Inflammatory macrophage treated with lipopolysaccharide for 4 hours (primary cell): ENCODE data around the gene ARL4C.
A peak's percentile ranks its signal among the peaks of the same experiment; 100 is the strongest.
"Not testable (repeated sequence)": the region's sequence is repeated elsewhere in the genome, so short reads cannot be mapped to it uniquely, and the experiment has no call there.

ENCODE experiments used
- DNase-seq: peaks from one replicate; pipeline ENCODE4 v3.0.0-alpha.2; 2020

ARL4C gene

DNA sequence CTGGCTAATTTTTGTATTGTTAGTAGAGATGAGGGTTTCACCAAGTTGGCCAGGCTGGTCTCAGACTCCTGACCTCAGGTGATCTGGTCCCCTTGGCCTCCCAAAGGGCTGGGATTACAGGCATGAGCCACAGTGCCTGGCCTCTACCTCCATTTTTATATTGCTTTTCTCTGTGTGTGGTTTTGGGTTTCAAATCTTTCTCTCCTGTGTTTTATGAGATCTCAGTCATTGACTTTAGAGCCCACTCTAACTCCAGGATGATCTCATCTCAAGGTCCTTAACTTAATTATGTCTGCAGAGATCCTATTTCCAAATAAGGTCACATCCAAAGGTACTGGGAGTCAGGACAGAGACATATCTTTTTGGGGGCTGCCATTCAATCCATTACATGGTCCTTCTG, 24.7 kb downstream of the ARL4C start:
- no peak for DNase-seq

DNA sequence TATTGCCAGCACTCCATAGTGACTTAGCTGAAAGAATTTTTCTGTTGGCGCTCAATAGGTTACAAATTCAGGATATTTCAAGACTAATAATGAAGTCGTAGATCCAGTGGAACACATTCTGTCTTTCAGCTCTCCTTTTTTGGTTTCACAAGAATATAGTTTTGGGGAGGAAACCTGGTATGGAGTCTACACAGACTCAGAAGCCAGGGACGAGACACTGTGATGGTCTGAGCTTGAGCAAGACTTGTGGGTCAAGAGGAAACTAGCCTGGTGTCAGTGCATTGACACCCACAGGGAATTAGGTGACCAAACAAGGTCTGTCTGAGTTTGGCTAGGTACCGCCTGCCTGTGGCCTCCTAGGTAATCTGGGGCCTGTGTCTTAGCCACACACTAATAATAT, 26.9 kb downstream of the ARL4C start:
- DNase-seq, result no peak

DNA sequence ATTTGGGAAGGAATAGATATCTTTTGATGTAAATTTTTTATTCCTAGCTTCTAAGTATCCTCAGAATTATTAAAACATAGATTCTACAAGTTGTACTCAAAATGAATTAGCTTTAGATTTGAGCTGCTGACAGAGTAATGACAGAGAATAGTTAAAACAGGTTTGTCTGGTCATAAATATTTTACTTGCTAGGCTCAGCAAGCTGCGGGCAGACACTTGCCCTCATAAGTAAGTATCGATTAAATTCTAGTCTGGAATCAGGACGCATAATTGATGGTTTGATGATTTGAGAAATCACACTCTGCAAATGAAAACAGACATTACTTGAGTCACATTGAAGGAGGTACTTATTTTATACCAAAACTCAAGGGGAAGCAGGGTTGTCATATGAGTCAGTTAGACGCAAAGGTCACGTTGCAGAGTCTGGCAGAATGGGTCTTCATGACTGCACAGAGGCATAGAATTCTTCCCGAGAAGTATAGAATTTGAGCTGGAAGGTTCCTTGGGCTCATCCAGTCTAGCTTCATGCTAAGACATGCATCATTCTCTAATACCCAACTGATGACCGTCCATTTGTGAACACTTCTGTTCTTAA, 27.5 kb downstream of the ARL4C start:
- no peak for DNase-seq

DNA sequence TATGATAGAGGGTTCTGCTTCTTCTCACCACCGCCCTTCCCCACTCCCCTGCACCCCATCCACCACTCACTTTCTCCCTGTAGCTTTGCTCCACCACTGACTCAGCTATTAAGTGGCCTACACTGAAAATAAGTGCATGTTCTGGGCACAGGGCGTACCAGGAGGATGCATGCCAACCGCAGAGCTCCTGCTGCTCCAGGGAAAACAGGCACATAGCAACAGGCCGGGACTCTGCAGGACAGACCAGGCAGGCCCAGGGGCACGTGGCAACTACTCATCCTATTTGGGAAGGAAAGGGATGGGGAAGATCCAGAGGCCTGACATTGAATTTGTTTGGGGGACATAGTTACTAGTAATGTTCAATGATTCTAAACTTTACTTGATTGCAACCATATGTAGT, 28.4 kb downstream of the ARL4C start:
- no peak for DNase-seq

DNA sequence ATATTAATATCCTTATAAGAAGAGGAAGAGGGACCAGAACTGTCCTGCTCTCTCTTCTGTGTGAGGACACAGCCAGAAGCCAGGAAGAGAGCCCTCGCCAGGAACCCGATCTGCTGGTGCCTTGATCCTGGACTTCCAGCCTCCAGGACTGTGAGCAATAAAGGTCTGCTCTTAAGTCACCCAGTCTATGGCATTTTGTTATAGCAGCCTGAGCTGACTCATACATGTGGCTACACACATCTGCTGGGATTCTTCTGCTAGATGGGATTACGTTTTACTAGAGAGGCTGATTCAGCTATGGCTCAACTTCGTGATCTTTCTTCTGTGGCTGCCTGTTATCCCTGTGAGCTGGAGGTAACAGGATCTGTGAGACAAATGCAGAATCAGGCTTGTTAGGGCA, 29.6 kb downstream of the ARL4C start:
- DNase-seq, result no peak

DNA sequence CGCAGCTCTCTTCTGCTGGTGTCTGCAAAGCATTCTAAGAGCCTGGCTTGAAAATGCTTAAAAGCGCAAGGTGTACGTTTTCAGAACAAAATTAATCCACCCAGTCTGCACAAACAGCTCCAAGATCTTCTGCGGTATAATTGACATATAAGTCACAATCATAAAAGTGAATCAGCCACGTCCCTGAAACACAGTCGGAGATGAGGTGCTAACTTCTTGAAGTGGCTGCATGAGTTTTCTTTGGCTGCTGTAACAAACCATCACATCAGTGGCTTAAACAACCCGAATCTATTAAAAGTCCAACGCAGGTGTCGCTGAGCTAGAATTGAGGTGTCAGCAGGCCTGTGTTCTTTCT, 32.6 kb downstream of the ARL4C start:
- no peak for DNase-seq

DNA sequence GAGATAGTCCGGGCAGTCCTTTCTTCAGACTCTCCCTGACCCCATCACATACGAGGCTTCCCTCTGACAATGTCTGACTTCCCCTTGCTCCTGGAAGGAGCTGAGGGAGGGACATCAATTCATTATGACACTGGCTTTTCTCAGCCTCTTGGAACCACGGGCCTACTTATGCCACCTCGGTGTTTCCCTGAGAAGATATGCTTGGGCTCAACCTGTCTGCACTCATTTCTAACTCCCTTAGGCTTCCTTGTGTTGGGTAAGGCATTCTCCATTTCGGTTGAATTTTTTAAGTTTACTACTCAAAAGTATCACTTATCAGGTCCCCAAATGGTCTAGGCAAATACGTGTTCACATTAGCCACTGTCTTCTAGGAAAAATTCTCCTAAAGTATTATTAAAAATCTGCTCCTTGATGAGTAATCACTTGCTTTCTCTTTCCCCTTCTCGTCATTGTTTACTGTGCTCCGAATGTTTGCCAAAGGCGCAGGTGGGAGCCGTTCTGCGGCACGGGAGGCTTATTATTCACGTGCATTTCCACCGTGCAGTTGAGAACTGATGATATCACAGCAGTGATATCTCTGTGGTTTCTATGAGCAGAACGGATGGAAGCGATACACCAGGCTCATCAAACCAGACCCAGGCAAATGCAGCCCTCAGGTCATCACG, 33.1 kb downstream of the ARL4C start:
- no peak for DNase-seq

DNA sequence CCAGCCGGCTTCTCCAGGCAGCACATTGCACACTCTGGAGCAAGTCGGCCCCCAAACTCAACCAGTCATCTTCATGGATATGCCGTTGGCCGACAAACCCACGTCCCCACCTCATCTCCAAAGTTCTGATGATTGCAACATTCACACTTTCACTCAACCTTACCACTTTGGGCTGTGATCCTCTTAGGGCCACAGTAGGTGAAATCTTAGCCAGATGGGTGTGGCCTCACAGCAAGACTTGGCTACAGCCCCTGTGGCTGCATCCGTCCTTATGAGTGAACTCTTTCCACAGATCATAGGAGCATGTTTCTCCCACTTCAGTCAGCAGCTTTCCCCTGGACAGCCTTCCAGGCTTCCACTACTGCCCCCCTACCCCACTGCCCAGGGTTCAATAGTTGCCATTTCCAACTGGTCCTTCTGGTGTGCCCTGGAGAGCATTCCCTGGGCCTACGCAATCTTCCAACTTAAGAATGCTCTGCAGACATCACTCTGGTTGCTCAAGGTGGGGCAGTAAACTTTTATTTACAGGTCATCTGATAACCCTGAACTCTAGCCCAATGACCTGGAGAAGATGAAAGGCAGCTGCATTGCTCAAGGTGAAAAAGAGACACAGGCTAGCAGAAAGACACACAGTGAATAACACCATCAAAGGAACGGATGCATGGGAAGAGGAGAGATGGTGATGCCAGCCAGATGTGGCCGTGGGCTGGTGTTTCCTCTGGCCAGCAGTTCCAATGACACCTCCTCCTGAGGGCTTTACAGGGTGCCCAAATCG, 34.5 kb downstream of the ARL4C start:
- DNase-seq, result no peak

DNA sequence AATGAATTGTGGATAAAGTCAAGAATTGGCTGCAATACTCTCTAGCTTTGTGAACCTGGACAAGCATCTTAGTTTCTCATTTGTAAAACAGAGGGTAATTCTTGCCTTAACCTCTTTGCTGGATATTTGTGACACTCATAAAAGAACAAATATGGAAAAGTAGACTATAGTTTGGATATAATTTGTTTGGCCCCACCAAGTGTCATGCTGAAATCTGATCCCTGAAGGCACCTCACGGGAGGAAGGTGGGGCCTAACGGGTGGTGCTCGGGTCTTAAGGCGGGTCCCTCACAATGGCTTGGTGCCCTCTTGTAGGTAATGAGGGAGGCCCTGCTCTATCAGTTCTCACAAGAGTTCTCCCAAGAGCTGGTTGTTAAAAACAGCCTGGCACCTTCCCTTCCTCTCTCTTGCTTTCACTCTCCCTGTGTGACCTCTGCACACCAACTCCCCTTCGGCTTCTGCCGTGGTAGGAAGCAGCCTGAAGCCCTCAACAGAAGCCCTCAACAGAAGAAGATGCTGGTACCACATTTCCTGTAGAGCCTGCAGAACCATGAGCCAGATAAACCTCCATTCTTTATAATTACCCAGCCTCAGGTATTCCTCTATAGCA, 37.4 kb downstream of the ARL4C start:
- DNase-seq, result no peak

DNA sequence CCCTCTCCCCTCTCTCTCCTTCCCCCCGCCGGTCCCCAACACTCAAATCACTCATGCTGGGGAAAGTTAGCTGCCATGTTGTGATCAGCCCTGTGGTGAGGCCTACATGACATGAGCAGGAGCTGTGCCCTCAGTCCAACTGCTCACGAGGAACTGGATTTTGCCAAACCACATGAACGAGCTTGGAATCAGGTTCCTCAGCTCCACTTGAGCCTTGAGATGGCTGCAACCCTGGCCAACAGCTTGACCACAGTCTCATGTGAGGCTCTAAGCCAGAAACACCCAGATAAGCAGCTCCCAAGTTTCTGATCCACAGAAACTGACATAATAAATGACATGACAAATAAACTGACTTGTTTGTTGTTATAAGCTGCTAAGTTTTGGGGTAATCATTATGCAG, 38.4 kb downstream of the ARL4C start:
- no peak for DNase-seq

DNA sequence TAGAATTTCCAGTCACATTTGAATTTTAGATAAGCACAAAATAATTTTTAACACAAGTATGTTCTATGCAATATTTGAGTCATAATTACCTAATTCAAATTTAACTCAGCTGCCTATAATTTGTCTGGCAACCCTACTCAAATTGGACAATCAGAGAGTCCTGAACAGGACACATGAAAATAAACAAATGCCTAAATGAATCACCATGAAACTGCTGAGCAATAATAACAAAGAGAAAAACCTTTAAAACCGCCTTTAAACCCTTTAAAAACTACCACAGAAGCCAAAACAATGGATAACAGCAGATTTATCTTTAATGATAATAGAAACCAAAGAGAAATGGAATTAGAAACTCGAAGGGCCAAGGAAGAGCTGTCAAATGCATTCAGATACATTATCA, 39.5 kb downstream of the ARL4C start:
- DNase-seq, result no peak

DNA sequence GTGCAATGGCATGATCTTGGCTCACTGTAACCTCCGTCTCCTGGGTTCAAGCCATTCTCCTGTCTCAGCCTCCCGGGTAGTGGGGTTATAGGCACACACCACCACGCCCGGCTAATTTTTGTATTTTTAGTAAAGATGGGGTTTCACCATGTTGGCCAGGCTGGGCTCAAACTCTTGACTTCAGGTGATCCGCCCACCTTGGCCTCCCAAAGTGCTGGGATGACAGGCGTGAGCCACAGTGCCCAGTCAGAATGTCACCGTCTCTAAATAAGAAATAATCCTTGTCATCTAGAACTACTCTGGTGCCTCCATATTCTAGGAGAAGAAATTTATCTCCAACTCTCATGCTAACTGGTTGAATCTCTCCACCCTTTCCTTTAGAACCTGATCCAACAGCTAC, 41.6 kb downstream of the ARL4C start:
- not testable (repeated sequence) for DNase-seq

DNA sequence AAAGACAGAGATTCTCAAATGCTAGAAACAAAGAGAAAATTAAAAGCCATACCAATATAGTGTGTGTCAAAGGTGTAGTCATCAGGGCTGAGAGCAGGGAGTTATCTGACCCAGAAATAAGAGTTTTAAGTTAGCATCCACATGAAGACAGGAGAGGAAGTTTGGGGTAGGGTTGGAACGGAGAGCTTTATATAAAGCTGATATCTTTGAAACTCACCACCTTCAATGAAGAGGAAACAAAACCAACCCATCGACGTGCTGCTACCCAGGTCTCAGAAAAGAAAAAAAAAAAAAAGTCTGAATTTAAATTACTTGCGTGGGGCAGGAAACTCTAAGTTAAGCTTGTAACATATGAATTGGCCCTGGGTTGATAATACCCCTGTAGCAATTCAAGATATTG, 42.4 kb downstream of the ARL4C start:
- DNase-seq, result no peak

DNA sequence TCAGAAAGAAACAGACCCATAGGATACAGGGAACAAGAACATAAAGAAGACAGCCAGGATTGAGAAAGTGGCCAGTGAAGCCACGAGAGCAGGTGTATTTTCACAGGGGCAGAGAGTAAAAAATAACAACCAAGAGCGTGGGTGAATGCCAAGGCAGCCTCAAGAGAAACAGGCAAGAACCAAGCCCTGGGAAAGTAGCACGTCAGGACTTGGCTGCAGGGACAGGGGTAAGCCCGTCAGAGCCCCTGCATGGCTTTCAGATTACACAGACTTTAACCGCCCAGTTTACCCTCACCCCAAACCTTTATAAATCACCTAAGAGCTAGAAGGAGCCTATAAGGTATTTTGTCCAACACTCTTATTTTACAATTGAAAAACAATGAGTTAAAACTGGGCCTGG, 43.7 kb downstream of the ARL4C start:
- no peak for DNase-seq

DNA sequence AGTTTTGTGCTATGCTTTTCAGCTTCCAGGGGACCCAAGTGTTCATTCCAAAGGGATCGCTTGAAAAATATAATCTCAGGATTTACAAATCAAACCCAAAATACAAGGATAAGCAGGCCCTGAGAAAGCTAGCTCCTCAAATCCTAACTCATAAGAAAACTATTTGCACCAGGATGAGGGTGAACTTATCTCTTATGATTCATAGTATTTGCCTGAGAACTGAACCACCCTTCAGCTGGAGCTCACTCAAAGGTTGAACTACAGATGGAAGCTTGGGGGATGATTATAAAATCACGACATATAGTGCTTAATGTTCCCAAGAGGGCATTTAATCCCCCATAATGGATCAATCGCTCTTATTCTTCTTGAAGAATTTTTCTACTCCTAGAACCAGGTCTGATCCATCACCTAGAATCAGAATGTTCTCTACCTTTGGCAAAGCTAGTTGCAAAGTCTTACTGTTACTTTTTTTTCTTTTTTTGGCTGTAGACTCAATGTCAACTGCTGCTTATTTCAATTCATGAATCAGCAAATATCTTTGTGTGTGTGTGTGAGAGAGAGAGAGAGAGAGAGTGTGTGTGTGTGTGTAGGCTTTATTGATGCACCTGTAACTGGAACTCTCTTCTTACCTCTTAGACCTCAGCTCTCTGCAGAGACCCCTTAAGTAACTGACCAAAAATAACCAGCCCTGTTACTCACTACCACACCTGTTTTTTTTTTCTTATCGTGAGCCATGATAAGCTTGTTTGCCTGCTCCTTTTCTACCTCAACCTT, 44.8 kb downstream of the ARL4C start:
- no peak for DNase-seq

DNA sequence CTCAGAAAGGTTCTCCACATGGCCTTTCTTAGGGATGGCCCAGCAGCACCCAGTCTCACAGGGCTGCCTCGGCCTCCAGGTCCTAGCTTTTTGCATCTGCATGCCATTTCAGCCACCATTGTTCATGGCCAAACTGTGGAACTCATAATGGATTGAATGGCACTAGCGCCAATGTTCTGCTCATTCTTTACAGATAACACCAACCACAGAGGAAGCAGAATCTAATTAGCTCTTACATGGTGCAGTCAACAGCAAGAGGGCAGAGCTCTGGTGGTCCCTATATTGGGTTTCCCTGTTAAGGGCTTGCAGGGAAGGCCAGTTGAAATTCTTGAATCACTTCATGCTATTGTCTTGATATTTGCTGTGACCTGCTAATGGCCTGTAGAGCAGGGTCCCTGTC, 45.6 kb downstream of the ARL4C start:
- DNase-seq, result no peak

DNA sequence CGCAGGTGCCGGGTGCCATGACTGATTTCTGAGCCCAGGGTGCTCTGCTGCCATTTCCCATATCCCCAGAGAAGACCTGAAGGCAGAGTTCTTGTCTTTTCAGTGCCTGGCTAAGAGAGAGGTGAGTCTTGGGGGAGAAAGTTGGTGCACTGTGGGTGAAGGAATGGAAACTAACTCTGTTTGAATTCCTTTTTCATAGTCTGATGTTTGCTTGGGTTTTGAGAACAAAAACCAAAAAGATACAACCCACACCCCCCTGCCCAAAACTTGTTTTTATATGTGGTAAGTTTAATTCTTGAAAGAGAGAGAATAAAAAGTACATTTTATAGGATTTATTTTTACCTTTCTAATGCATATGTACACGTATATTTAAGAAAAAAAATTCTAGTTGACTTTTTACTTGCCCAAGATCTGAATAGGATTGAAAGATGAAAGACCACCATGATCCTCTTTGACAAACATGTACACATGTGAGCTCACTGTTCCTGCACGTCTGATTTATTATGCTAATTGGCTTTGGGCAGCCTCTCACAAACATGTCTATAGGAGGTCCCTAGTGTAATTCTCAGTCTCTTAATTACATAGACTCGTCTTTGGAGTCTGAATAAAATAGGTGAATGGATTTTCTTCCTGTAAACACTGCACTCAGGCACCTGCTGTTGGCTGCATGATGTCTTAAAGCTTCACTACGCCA, 46.3 kb downstream of the ARL4C start:
- DNase-seq, result no peak

DNA sequence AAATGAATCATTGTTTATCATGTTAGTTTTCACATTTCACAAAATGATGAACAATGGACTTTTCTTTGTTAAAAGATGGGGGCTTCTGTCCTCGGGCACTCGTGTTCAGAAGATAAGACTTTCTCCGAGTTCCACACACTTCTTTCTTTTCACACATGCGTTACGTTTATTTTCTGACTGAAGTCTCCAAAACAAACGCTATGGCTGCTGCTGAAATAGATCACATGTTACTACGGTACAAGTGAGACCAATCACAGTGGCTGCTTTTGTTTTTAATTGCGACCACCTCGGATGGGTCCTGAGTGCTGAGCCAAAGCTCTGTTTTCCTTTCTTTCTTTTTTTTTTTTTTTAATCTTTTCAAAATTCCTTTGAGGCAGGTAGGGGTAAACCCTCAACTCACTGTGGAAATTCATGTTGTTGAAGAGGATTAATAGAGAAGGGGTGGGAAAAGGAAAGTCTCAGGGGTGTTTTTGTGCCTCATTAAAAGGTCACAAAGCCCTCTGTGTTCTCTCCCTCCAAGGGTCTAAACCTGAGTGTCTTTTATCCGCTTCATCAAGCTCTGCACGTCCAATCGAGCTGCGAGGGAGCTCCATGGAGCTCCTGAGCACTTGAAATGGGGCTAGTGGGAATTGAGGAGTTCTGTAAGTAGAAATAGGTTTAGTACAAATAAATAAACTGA, 48.2 kb downstream of the ARL4C start:
- no peak for DNase-seq

DNA sequence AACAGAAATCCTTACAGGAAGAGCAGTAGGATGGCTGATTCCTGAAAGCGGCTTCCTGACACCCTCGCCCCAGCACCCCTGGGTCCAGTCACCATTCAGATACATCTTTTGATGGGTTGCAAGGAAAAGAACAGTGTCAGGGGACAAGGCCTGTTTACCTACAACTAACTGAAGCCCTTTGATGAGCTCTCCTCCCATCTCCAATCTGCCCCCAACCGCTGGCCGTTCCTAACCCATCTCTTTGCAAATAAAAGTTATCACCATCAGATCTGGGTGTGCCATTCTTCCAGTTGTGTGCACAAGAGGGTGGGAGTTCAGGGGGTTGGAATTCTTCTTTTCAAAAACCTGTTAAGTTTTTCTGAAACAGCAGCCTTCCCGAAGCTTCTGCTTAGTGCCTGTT, 48.9 kb downstream of the ARL4C start:
- no peak for DNase-seq

DNA sequence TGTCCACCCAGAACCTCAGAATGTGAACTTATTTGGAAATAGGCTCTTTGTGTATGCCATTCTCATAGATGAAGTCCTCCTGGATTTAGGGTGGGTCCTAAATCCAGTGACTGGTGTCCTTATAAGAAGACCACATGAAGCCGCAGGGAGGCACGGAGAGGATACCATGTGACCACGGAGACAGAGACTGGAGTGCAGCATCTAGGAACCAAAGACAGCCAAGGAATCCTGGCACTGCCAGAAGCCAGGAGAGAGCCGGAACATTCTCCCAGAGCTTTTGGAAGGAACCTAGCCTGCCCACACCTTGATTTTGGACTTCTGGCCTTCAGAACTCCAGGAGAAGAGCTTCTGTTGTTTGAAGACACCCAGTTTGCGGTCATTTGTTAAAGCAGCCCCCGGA, 49.7 kb downstream of the ARL4C start:
- no peak for DNase-seq

DNA sequence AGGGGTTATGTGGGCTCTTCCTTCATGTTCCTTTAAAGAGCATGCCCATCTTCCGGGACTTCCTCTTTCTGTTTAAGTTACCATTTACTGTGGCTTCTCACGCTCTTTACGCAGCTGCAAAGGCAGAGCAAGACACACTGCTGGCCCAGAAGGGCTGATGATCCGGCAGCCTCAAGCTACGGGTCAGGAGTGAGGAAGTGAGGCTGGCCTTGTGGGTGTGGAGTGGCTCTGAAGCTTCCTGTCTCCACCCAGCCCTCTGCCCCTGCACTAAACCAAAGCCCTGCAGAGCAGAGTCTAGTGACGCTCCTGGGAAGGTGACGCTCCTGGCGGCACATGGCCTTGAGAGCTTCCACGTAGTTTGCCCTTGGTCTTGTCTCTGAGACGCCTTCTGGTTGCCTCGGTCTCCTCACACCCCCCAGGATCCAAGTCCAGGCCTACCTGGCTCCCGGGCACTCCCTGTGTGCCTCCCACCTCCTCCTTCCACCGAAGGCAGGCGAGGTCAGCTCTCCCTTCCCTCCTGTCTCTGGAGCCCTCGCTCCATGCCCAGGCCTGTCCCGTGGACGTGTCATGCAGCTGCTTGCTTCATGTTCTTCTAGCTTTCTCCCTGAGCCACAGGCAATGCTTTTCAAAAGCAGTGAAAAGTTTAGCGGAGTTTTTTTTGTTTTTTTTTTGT, 50.3 kb downstream of the ARL4C start:
- peak; percentile 99 for DNase-seq

DNA sequence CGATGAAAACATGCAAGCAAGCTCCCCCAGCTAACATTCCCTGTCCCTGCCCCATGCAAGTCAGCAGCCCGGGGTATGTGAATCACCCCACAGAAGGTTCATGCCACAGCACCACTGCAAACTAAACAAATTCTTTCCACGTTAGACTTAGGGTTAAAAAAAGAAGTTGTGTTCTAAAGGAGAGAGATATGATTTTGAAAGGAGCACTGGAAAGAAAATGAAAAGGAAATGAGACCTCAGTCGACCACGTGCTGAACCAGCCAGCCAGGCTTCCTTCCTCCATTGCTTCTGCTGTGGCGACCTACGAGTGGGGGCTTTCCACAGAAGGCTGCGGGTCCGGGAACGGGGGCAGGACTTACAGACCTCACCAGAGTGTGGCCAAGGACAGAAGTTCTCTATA, 52.0 kb downstream of the ARL4C start:
- peak; percentile 86 for DNase-seq
